ENCODE results near the gene PROB1.

- TF ChIP-seq, protein P1, sequence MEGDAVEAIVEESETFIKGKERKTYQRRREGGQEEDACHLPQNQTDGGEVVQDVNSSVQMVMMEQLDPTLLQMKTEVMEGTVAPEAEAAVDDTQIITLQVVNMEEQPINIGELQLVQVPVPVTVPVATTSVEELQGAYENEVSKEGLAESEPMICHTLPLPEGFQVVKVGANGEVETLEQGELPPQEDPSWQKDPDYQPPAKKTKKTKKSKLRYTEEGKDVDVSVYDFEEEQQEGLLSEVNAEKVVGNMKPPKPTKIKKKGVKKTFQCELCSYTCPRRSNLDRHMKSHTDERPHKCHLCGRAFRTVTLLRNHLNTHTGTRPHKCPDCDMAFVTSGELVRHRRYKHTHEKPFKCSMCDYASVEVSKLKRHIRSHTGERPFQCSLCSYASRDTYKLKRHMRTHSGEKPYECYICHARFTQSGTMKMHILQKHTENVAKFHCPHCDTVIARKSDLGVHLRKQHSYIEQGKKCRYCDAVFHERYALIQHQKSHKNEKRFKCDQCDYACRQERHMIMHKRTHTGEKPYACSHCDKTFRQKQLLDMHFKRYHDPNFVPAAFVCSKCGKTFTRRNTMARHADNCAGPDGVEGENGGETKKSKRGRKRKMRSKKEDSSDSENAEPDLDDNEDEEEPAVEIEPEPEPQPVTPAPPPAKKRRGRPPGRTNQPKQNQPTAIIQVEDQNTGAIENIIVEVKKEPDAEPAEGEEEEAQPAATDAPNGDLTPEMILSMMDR (IDR thresholded peaks at IDR 0.05) = no peak
- TF ChIP-seq POLR2A (IDR thresholded peaks at IDR 0.05) (no peak), POLR2AphosphoS5 (IDR thresholded peaks at IDR 0.05) (no peak)
Measured at GRCh38 chr5:139425497-139425896, 30.6 kb upstream of the PROB1 start.

All from transverse colon (tissue), 4 donors.